WERI-Rb-1 (cell line): Measurements from ENCODE around the gene PFDN4.
"Not testable (repeated sequence)": the region's sequence is repeated elsewhere in the genome, so short reads cannot be mapped to it uniquely, and the experiment has no call there.

ENCODE experiments used
- DNase-seq: peaks from one replicate; pipeline ENCODE4 v3.0.0-alpha.2; 2020
- H3K27ac ChIP-seq: fragments of 250-450 bp; sonication (Bioruptor Pico); 2 replicates; pipeline ENCODE4 v1.5.1; 2020; ENCODE audit warnings: mild to moderate bottlenecking, moderate library complexity
- H3K27me3 ChIP-seq: fragments of 250-450 bp; sonication (Bioruptor Pico); 2 replicates; pipeline ENCODE4 v1.5.1; 2021; ENCODE audit warnings: mild to moderate bottlenecking, low read depth, moderate library complexity; ENCODE audit not compliant: insufficient read depth, severe bottlenecking
- H3K36me3 ChIP-seq: fragments of 250-450 bp; sonication (Bioruptor Pico); 2 replicates; pipeline ENCODE4 v1.5.1; 2020; ENCODE audit warnings: mild to moderate bottlenecking, moderate library complexity
- H3K4me3 ChIP-seq: 2 replicates; pipeline ENCODE4 v1.5.1; 2011; ENCODE audit warnings: low read depth, mild to moderate bottlenecking, control low read depth, low read length
- H3K9me3 ChIP-seq: fragments of 250-450 bp; sonication (Bioruptor Pico); 2 replicates; pipeline ENCODE4 v1.5.1; 2021; ENCODE audit warnings: mild to moderate bottlenecking, moderate library complexity; ENCODE audit not compliant: severe bottlenecking
- CTCF ChIP-seq: IDR thresholded peaks from 2 replicates; pipeline ENCODE4 v1.5.1; 2011; ENCODE audit warnings: low read depth, mild to moderate bottlenecking, control low read depth, inconsistent platforms, low read length

The PFDN4 gene

GRCh38 chr20:54229566-54230160 is 21.8 kb downstream of the PFDN4 start:
- H3K36me3 ChIP-seq, result no peaks in the 10 kb centered on the region
- no peak overlapping the region for H3K4me3 ChIP-seq
- no peak overlapping the region for H3K27ac ChIP-seq

DNA sequence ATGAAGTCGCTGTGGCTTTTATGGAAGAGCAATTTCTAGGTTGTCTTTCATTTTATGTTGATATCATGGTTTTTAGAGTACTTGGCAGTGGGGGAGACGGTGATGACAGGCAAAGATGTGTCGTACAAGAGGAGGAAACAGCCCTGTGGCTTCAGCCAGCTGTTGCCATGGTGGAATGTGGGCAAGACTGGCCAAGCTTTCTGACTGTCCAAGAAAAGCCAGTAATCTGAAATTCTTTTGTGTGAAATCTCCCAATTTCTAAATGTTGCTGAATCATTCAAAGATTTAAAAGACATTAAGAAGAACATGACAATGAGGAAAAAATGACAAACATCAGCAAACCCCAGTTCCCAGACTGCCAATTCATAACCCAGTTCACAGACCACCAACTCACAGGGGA is 23.1 kb downstream of the PFDN4 start:
- Histone ChIP-seq H3K4me3 (no peak overlapping the region), H3K27me3 (peaks cover 51% of the 10 kb centered on the region), H3K27ac (no peak overlapping the region), H3K36me3 (no peaks in the 10 kb centered on the region), H3K9me3 (no peaks in the 10 kb centered on the region)
- DNase-seq, result no peak
- no peak for TF ChIP-seq CTCF

More at GRCh38 chr20:54229566-54230160, 21.8 kb downstream of the PFDN4 start:
- Histone ChIP-seq H3K27me3 (peaks cover 53% of the 10 kb centered on the region), H3K9me3 (no peaks in the 10 kb centered on the region)
- DNase-seq, result no peak
- no peak for TF ChIP-seq CTCF

GRCh38 chr20:54234991-54235390 is 27.1 kb downstream of the PFDN4 start:
- Histone ChIP-seq H3K9me3 (no peaks in the 10 kb centered on the region), H3K36me3 (no peaks in the 10 kb centered on the region), H3K27me3 (peaks cover 55% of the 10 kb centered on the region), H3K27ac (no peak overlapping the region), H3K4me3 (no peak overlapping the region)
- DNase-seq, result no peak
- no peak for TF ChIP-seq CTCF

DNA sequence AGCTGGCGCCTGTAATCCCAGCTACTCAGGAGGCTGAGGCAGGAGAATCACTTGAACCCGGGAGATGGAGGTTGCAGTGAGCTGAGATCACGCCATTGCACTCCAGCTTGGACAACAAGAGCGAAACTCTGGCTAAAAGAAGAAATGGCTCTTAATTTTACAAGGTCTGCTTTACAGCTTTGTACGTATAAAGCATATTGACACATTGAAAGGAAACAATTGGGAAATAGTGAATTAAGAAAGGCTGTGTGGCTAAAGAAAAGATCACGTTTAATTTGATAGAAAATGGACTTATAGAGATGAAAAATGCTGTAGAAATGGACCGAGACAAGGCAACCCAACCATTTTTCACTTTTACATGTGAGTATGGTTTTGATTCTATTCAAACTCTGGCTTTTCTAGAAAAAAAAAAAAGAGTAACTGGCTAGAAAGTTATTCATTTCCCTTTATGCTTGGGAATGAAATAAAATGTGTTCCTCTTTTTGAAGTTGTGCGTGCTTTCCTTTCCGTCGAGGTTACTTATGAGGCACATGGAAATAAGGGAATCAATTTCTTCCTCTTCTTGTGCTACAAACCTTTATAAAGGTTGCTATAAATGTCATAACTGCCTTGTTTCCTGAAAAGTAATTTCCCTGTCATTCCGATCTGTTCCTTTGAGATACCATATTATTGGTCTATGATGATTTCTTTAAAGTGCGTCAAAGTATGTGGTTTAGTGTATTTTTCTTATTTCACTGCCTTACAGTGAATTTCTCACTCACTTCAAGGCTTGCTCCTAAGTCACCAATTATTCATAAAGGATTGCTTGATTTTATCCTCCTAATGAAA is 29.4 kb downstream of the PFDN4 start:
- no peak for DNase-seq
- no peaks in the 10 kb centered on the region for H3K36me3 ChIP-seq
- H3K27ac ChIP-seq, result no peak overlapping the region
- peaks cover under 1% of the 10 kb centered on the region for H3K9me3 ChIP-seq
- TF ChIP-seq CTCF, result no peak
- H3K4me3 ChIP-seq, result no peak overlapping the region
- peaks cover 46% of the 10 kb centered on the region for H3K27me3 ChIP-seq

GRCh38 chr20:54244113-54244512 is 36.2 kb downstream of the PFDN4 start:
- no peak for DNase-seq
- H3K36me3 ChIP-seq, result no peaks in the 10 kb centered on the region
- H3K4me3 ChIP-seq, result no peak overlapping the region

DNA sequence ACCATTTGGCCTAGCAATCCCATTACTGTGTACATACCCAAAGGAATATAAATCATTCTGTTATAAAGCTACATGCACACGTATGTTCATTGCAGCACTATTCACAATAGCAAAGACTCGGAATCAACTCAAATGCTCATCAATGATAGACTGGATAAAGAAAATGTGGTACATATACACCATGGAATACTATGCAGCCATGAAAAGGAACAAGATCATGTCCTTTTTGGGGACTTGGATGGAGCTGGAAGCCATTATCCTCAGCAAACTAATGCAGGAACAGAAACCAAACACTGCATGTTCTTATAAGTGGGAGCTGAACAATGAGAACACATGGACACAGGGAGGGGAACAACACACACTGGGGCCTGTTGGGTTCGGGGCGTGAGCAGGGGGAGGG is 40.8 kb downstream of the PFDN4 start:
- H3K9me3 ChIP-seq, H3K4me3 ChIP-seq, H3K36me3 ChIP-seq, H3K27ac ChIP-seq, DNase-seq: not testable (repeated sequence)
- H3K27me3 ChIP-seq, result peaks cover 41% of the 10 kb centered on the region

More at GRCh38 chr20:54244113-54244512, 36.2 kb downstream of the PFDN4 start:
- Histone ChIP-seq H3K27me3 (peaks cover 34% of the 10 kb centered on the region), H3K27ac (no peak overlapping the region), H3K9me3 (peaks cover 3% of the 10 kb centered on the region)
- TF ChIP-seq CTCF, result no peak
